ENCODE measurements around the gene ADAMTSL2.

ADAMTSL2 gene

GRCh38 chr9:133576875-133577736, 42.6 kb downstream of the ADAMTSL2 start:
- DNase-seq = no peak

GRCh38 chr9:133577737-133578112, 43.2 kb downstream of the ADAMTSL2 start:
- DNase-seq = no peak

GRCh38 chr9:133578524-133579441, 44.3 kb downstream of the ADAMTSL2 start:
- DNase-seq = no peak

GRCh38 chr9:133579601-133580418, 45.3 kb downstream of the ADAMTSL2 start:
- no peak for DNase-seq

- DNase-seq = no peak
Measured at GRCh38 chr9:133580419-133580738, 45.9 kb downstream of the ADAMTSL2 start.

- DNase-seq = no peak
Measured at GRCh38 chr9:133581011-133581410, 46.5 kb downstream of the ADAMTSL2 start.

GRCh38 chr9:133581513-133582343, 47.2 kb downstream of the ADAMTSL2 start:
- no peak for DNase-seq

- no peak for DNase-seq
Measured at GRCh38 chr9:133582501-133583045, 48.1 kb downstream of the ADAMTSL2 start.

GRCh38 chr9:133583111-133583510, 48.6 kb downstream of the ADAMTSL2 start:
- DNase-seq = no peak

- DNase-seq = no peak
Measured at GRCh38 chr9:133583586-133583985, 49.1 kb downstream of the ADAMTSL2 start.

GRCh38 chr9:133584167-133584558, 49.7 kb downstream of the ADAMTSL2 start:
- no peak for DNase-seq

- DNase-seq = no peak
Measured at GRCh38 chr9:133584559-133585476, 50.3 kb downstream of the ADAMTSL2 start.

GRCh38 chr9:133585481-133586351, 51.2 kb downstream of the ADAMTSL2 start:
- no peak for DNase-seq

- no peak for DNase-seq
Measured at GRCh38 chr9:133587051-133587450, 52.5 kb downstream of the ADAMTSL2 start.

- no peak for DNase-seq
Measured at GRCh38 chr9:133587466-133587865, 53.0 kb downstream of the ADAMTSL2 start.

- DNase-seq = peak; percentile 42
Measured at GRCh38 chr9:133589454-133590227, 55.1 kb downstream of the ADAMTSL2 start.

GRCh38 chr9:133590231-133590855, 55.8 kb downstream of the ADAMTSL2 start:
- no peak for DNase-seq
